DMS 273 (cell line): ENCODE results near the gene TEAD1.
A peak's percentile ranks its signal among the peaks of the same experiment; 100 is the strongest.

Source experiments
- DNase-seq: peaks from one replicate; lab custom pipeline; 2025; ENCODE audit not compliant: unreplicated experiment; lab: John Stamatoyannopoulos, UW

The TEAD1 gene

GRCh38 chr11:12664385-12664784 lies 9.8 kb upstream of the TEAD1 start:
- DNase-seq = no peak

GRCh38 chr11:12666915-12667314 lies 7.3 kb upstream of the TEAD1 start:
- no peak for DNase-seq

GRCh38 chr11:12667646-12668045 lies 6.6 kb upstream of the TEAD1 start:
- no peak for DNase-seq

GRCh38 chr11:12668166-12668565 lies 6.1 kb upstream of the TEAD1 start:
- no peak for DNase-seq

- DNase-seq = no peak
Measured at GRCh38 chr11:12669930-12670329, 4.3 kb upstream of the TEAD1 start.

- no peak for DNase-seq
Measured at GRCh38 chr11:12671370-12671769, 2.9 kb upstream of the TEAD1 start.

- DNase-seq = peak; percentile 41
Measured at GRCh38 chr11:12673601-12673923, 659 bp upstream of the TEAD1 start.

- DNase-seq = no peak
Measured at GRCh38 chr11:12674571-12674935, 332 bp downstream of the TEAD1 start.

- peak; percentile 65 for DNase-seq
Measured at GRCh38 chr11:12674936-12675696, 895 bp downstream of the TEAD1 start.

- peak; percentile 62 for DNase-seq
Measured at GRCh38 chr11:12675951-12676711, 1.9 kb downstream of the TEAD1 start.

- peak; percentile 66 for DNase-seq
Measured at GRCh38 chr11:12677131-12677530, 2.9 kb downstream of the TEAD1 start.

GRCh38 chr11:12678092-12678491 lies 3.9 kb downstream of the TEAD1 start:
- no peak for DNase-seq

GRCh38 chr11:12678991-12679390 lies 4.8 kb downstream of the TEAD1 start:
- DNase-seq = no peak

- DNase-seq = peak; percentile 27
Measured at GRCh38 chr11:12679471-12679870, 5.2 kb downstream of the TEAD1 start.

GRCh38 chr11:12680246-12680939 lies 6.2 kb downstream of the TEAD1 start:
- DNase-seq = peak; percentile 92

- DNase-seq = no peak
Measured at GRCh38 chr11:12680940-12681258, 6.7 kb downstream of the TEAD1 start.

GRCh38 chr11:12681466-12681865 lies 7.2 kb downstream of the TEAD1 start:
- DNase-seq = no peak

- DNase-seq = no peak
Measured at GRCh38 chr11:12682288-12682687, 8.1 kb downstream of the TEAD1 start.

GRCh38 chr11:12682737-12683500 lies 8.7 kb downstream of the TEAD1 start:
- DNase-seq = no peak

- DNase-seq = no peak
Measured at GRCh38 chr11:12683874-12684273, 9.7 kb downstream of the TEAD1 start.

GRCh38 chr11:12684315-12684714 lies 10.1 kb downstream of the TEAD1 start:
- DNase-seq = no peak
